DND-41 (cell line): ENCODE results near the gene SOCS2.

Experiments
- EZH2 ChIP-seq: IDR thresholded peaks from 3 replicates; pipeline ENCODE4 v1.6.1; 2012; ENCODE audit warnings: borderline replicate concordance, low read depth, mild to moderate bottlenecking, moderate library complexity, low read length, inconsistent platforms; ENCODE audit not compliant: severe bottlenecking
- TF ChIP-seq, protein P1 (sequence below): IDR thresholded peaks from 2 replicates; pipeline ENCODE4 v1.5.1; 2012; ENCODE audit warnings: borderline replicate concordance, low read length, moderate library complexity, mild to moderate bottlenecking; ENCODE audit not compliant: poor library complexity, severe bottlenecking; ENCODE audit errors: extremely low read depth

DNA sequence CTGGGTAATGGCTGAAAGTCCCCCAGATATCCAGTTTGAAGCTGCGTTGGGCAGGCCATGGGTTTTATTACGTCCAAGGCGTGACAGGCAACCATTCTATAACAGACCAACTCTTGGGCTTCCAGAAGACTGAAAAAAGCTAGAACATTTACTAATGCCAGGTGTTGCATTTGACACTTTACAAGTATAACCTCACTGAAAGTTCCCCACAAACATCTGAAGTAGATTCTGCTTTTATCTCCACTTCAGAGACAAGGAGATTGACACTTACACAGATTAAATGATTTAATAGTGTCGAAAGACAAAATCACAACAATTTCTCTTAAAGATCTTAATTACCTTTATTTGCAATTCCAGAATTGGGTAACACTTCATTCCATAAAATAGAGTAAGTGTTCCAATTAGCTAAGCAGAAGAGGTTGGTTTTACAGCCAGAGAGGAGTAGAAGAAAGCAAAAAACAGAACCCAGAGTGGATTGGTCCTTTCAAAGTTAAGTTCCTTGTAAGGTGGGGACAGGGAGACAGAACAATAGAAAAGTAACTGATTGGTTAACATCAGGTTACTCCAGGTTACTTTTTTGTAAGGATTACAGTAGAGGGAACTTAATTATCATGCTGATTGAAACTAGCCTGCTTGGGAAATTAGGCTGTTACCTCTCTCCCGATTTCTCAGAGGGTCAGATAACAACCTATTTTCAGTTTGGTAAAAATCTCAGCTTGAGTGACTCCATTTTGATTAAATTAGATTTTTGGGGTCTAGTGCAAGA is 11.3 kb downstream of the SOCS2 start:
- TF ChIP-seq, protein P1, sequence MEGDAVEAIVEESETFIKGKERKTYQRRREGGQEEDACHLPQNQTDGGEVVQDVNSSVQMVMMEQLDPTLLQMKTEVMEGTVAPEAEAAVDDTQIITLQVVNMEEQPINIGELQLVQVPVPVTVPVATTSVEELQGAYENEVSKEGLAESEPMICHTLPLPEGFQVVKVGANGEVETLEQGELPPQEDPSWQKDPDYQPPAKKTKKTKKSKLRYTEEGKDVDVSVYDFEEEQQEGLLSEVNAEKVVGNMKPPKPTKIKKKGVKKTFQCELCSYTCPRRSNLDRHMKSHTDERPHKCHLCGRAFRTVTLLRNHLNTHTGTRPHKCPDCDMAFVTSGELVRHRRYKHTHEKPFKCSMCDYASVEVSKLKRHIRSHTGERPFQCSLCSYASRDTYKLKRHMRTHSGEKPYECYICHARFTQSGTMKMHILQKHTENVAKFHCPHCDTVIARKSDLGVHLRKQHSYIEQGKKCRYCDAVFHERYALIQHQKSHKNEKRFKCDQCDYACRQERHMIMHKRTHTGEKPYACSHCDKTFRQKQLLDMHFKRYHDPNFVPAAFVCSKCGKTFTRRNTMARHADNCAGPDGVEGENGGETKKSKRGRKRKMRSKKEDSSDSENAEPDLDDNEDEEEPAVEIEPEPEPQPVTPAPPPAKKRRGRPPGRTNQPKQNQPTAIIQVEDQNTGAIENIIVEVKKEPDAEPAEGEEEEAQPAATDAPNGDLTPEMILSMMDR, result no peak
- TF ChIP-seq EZH2, result no peak
